Keratinocyte (primary cell): ENCODE results near the gene ATP2B2.

Experiments used
- EZH2 ChIP-seq: IDR thresholded peaks from one replicate; pipeline ENCODE4 v1.6.1; 2012; ENCODE audit warnings: inconsistent platforms, mild to moderate bottlenecking, low read length, moderate library complexity
- TF ChIP-seq, protein P1 (sequence below), 3 experiments: IDR thresholded peaks in 1 of 3; conservative IDR thresholded peaks in 1 of 3; optimal IDR thresholded peaks in 1 of 3; 2 replicates in 2 of 3; 3 replicates in 1 of 3; pipeline versions ENCODE3 to v1.5.1; 2011; ENCODE audit warnings: low read length in 3 of 3, mild to moderate bottlenecking in 3 of 3, moderate library complexity in 2 of 3, control low read depth in 1 of 3, inconsistent platforms in 1 of 3; ENCODE audit not compliant: insufficient read depth in 2 of 3; ENCODE audit errors: extremely low read depth in 1 of 3

DNA sequence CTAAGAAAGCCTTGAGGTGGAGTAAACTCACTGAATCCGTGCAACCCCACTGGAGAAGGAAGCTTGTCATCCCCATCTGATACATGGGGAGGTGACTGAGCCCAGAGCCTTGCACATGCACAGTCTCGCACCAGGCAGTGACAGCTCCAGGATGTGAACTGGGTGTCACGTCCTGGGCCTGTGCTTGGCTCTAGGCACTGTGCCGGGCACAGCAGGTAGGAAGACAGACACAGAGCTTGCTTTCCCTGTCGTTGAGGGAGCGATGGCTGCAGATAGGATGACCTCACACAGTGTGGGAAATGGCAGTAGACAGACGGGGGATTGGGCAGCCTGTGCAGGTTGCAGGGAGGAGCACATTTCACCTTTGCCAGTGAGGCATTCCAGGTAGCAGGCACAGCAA lies 12.2 kb upstream of the ATP2B2 start:
- TF ChIP-seq, protein P1, sequence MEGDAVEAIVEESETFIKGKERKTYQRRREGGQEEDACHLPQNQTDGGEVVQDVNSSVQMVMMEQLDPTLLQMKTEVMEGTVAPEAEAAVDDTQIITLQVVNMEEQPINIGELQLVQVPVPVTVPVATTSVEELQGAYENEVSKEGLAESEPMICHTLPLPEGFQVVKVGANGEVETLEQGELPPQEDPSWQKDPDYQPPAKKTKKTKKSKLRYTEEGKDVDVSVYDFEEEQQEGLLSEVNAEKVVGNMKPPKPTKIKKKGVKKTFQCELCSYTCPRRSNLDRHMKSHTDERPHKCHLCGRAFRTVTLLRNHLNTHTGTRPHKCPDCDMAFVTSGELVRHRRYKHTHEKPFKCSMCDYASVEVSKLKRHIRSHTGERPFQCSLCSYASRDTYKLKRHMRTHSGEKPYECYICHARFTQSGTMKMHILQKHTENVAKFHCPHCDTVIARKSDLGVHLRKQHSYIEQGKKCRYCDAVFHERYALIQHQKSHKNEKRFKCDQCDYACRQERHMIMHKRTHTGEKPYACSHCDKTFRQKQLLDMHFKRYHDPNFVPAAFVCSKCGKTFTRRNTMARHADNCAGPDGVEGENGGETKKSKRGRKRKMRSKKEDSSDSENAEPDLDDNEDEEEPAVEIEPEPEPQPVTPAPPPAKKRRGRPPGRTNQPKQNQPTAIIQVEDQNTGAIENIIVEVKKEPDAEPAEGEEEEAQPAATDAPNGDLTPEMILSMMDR (optimal IDR thresholded peaks at IDR 0.05 in 1 of 3, IDR thresholded peaks at IDR 0.05 in 1 of 3, conservative IDR thresholded peaks at IDR 0.05 in 1 of 3; ENCODE audit: extremely low read depth in 1 of 3, insufficient read depth in 2 of 3, low read length in 3 of 3): no peak
- no peak for TF ChIP-seq EZH2
